ENCODE data around the gene RPH3AL.

- TF ChIP-seq, protein P1, sequence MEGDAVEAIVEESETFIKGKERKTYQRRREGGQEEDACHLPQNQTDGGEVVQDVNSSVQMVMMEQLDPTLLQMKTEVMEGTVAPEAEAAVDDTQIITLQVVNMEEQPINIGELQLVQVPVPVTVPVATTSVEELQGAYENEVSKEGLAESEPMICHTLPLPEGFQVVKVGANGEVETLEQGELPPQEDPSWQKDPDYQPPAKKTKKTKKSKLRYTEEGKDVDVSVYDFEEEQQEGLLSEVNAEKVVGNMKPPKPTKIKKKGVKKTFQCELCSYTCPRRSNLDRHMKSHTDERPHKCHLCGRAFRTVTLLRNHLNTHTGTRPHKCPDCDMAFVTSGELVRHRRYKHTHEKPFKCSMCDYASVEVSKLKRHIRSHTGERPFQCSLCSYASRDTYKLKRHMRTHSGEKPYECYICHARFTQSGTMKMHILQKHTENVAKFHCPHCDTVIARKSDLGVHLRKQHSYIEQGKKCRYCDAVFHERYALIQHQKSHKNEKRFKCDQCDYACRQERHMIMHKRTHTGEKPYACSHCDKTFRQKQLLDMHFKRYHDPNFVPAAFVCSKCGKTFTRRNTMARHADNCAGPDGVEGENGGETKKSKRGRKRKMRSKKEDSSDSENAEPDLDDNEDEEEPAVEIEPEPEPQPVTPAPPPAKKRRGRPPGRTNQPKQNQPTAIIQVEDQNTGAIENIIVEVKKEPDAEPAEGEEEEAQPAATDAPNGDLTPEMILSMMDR (IDR thresholded peaks at IDR 0.05 in 4 of 5, conservative IDR thresholded peaks at IDR 0.05 in 1 of 5), result no peak
- no peak for TF ChIP-seq POLR2A (IDR thresholded peaks at IDR 0.05)
Observed at GRCh38 chr17:229709-230394, 122.8 kb downstream of the RPH3AL start.

Data from gastrocnemius medialis (tissue), 4 donors.